PFSK-1 (cell line): Measurements from ENCODE around the gene EPC1.

ENCODE experiments used
- FOXP2 ChIP-seq: optimal IDR thresholded peaks from 2 replicates; pipeline ENCODE3; 2011; ENCODE audit warnings: borderline replicate concordance, control low read depth, inconsistent platforms; ENCODE audit not compliant: insufficient read depth; ENCODE audit errors: extremely low read length, extremely low read depth
- POLR2AphosphoS5 ChIP-seq: IDR thresholded peaks from 2 replicates; pipeline ENCODE4 v1.6.1; 2012; ENCODE audit warnings: low read depth, mild to moderate bottlenecking, control low read depth, low read length, moderate library complexity
- REST ChIP-seq, 2 experiments: IDR thresholded peaks; 2 replicates each; pipeline versions ENCODE4 v1.6.1 to v1.8.0; 2011 to 2012; ENCODE audit warnings: low read depth in 2 of 2, low read length in 2 of 2, control low read depth in 1 of 2, inconsistent platforms in 1 of 2, mild to moderate bottlenecking in 1 of 2, moderate library complexity in 1 of 2; ENCODE audit not compliant: insufficient read depth in 1 of 2
- SIN3A ChIP-seq: IDR thresholded peaks from 2 replicates; pipeline ENCODE4 v1.6.1; 2012; ENCODE audit warnings: mild to moderate bottlenecking, low read length, moderate library complexity, borderline replicate concordance; ENCODE audit not compliant: insufficient read depth
- TAF1 ChIP-seq: IDR thresholded peaks from 2 replicates; pipeline ENCODE4 v1.6.1; 2012; ENCODE audit warnings: low read length, control low read depth, borderline replicate concordance; ENCODE audit not compliant: insufficient read depth

- TF ChIP-seq REST (IDR thresholded peaks at IDR 0.05; ENCODE audit: insufficient read depth in 1 of 2, low read depth in 2 of 2, low read length in 2 of 2) (no peak), SIN3A (no peak), POLR2AphosphoS5 (no peak), TAF1 (no peak), FOXP2 (no peak)
These were observed 5.4 kb downstream of the EPC1 start for GRCh38 chr10:32341596-32341995.
